IPS DF 19.7 (cell line): ENCODE data around the gene METTL16.
"Not testable (repeated sequence)": the region's sequence is repeated elsewhere in the genome, so short reads cannot be mapped to it uniquely, and the experiment has no call there.

Experiments
- DNase-seq: peaks from one replicate; pipeline ENCODE4 v3.0.0-alpha.2; 2013; ENCODE audit warnings: low read depth, low spot score

The METTL16 gene

DNA sequence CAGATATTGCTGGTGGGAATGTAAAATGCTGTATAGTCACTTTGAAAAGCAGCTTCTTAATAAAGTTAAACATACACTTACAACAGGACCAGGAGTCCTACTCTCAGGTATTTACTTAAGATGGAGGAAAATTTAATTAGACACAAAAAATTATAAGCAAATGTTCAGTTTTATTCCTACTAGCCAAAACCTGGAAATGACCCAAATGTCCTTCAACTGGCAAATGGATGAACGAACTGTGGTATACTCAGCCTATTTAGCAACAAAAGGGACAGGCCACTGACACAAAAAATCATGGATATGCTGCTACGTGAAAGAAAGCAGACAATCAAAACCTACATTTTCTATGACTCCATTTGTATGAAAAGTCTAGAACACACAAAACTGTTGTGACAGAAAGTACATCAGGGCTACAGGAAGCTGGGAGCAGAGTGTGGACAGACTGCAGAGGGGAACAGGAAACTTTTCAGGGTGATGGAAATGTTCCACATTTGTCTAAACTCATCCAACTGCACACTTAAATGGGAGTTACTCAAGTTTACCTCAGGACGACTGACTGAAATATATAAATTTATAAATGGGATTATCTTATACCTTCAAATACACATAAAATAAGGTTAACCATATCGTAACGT lies 61.6 kb downstream of the METTL16 start:
- no peak for DNase-seq

DNA sequence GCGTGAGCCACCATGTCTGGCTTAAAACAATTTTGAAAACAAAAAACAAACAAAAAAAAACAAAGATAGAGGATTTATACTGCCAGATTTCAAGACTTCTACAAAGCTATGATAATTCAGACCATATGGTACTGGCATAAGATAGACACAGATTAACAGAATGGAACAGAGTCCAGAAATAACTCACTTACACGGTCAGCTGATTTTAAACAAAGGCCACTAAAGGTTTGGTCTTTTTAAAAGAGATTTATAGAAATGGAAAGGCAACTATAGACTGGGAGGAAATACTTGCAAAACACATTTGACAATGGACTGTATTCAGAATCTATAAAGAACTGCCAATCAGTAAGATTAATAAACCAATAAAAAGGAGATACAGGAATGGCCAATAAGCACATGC lies 62.2 kb downstream of the METTL16 start:
- no peak for DNase-seq

DNA sequence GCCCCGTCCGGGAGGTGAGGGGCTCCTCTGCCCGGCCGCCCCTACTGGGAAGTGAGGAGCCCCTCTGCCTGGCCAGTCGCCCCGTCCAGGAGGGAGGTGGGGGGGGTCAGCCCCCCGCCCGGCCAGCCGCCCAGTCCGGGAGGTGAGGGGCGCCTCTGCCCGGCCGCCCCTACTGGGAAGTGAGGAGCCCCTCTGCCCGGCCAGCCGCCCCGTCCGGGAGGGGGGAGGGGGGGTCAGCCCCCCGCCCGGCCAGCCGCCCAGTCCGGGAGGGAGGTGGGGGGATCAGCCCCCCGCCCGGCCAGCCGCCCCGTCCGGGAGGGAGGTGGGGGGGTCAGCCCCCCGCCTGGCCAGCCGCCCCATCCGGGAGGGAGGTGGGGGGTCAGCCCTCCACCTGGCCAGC lies 64.2 kb downstream of the METTL16 start:
- not testable (repeated sequence) for DNase-seq

DNA sequence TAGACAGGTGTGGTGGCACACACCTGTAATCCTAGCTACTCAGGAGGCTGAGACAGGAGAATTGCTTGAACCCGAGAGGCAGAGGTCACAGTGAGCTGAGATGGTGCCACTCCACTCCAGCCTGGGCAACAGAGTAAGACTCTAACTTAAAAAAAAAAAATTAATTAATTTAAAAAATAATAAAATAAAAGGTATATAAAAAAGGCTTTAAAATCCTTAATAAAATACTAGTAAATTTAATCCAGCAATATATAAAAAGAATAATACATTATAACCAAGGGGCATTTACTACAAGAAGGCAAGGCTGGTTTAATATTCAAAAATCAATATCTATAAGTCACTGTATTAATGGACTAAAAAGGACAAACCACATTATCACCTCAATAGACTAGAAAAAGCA lies 66.0 kb downstream of the METTL16 start:
- DNase-seq, result no peak

DNA sequence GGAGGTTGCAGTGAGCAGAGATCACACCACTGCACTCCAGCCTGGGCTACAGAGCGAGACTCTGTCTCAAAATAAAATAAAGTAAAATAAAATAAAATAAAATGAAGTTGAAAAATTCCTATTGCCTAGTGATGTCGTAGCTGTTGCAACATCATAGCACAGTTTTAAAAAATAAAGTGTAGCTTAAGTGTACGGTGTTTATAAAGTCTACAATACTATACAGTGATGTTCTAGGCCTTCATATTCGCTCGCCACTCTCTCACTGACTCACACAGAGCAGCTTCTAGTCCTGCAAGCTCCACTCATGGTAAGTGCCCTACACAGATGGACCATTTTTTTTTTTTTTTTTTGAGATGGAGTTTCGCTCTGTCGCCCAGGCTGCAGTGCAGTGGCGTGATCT lies 67.3 kb downstream of the METTL16 start:
- DNase-seq, result no peak

DNA sequence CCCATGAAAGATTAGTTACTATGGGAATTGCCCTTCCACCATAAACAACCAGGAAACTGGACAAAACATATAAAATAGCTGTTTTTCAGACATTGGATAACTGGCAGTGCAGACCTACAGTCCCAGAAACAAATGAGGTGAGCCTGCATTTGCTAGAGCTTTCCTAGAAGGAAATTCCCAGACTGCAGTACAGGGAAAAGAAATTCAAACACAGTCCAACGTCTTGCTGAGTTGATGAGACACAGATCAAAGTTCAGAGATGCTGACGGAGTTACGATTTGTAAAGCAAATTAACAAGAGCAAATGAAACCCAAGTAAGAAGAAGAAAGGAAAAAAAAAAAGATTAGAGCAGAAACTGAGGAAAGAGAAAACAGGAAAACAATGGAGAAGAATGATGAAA lies 69.5 kb downstream of the METTL16 start:
- DNase-seq, result no peak

DNA sequence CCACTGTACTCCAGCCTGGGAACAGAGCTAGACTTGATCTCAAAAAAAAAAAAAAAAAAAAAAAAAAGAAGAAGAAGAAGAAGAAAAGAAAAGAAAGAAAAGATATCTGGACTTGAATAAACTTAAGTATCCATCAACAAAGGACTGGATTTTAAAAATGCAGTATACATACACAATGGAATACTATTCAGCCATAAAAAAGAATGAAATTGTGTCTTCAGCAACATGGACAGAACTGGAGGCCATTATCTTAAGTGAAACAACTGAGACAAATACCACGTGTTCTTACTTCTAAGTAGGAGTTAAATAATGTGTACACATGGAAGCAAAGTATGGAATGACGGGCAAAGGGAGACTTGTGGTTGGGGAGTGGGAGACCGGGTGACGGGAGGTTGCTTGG lies 70.8 kb downstream of the METTL16 start:
- no peak for DNase-seq

DNA sequence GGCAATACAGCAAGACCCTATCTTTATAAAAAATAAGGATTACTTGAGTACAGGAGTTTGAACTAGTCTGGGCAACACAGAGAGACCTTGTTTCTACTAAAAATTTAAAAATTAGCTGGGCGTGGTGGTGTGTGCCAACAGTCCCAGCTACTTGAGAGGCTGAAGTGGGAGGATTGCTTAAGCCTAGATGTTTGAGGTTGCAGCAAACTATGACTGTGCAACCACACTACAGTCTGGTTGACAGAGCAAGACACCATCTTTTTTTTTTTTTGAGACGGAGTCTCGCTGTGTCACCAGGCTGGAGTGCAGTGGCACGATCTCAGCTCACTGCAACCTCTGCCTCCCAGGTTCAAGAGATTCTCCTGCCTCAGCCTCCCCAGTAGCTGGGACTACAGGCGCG lies 71.7 kb downstream of the METTL16 start:
- not testable (repeated sequence) for DNase-seq

DNA sequence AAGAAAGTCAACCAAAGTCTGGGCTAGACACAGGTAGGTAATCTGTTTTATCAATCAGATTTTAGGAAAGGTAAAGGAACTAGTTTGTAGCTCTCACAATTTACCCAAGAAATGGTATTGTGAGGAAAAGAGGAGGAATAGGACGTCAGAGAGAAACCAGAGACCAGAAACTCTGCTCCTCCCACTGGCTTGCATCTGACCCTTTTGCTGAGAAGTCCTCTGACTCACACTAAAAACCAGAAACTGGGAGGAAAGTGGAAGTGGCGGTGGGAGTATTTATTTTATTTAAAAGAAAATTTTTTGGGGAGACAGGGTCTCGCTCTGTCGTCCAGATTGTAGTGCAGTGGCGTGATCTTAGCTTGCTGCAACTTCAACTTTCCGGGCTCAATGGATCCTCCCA lies 72.9 kb downstream of the METTL16 start:
- no peak for DNase-seq

DNA sequence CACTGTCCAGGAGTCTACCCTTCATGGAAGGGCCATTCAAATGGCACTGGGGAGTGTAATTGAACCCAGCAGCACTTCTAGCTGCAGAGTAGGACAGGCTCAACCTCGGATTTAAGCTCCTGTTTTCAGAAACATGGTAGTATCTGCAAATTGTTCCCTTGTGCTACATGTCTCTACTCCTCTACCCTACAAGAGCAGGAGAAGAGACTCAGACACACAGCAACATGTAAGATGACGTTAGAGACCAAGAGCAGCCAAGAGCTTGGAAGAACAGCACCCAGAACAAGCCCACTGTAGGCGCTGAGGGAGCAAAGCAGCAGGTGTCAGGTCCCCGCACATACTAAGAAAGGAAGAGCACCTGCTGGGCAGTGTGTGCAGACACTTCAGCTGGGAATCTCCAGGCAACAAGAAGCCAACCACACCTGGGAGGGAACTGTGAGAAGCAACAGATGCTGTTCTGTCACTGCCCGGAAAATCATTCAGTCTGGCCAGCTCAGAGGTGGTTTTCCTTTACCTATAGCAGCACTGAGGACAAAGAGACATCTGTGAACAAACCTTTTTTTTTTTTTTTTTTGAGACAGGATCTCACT lies 75.3 kb downstream of the METTL16 start:
- DNase-seq, result no peak

DNA sequence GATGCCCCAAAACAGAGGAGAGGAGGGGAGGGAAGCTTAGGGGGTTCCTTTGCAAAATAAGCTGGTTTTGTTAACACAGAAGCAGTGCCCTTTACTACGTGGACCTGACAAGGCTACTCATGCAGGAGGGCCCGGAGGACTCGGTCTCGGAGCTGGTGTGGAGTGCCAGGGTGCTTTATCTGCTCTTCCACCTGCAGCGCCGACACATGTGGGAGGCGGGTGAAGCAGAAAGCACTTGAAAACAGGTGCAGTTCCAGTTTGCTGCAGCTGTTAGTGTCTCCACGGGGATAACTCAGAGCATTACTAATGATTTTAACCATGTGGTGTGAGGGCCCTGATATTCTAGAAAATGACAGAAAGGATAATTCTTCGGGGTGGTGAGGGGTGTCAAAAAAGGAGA lies 75.8 kb downstream of the METTL16 start:
- DNase-seq, result no peak

DNA sequence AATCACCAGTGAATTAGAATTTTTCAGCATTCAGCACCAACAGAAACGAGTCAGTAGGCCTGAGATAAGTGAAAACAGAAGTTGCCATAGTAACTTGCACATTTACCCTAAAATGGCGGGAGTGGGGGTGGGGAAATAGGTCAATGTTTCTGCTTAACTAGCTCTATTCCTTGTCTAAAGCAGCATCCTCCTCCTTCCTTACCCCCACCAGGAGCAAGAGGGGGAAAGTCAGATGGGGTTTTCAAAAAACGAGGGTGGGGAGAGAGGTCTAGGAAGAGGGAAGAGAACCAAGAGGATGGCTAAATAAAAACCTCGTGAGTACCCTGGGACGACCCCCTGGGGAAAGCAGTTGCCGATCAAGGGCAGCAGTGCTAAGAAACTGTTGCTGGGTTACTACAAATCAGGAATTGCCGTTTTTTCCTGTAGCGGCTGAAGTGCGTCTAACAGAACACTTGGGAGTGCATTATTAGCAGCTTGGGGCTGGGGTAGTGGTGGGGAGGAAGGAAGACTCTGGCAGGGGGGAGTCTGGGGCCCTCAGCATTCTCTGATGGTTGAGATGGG lies 76.4 kb downstream of the METTL16 start:
- no peak for DNase-seq

DNA sequence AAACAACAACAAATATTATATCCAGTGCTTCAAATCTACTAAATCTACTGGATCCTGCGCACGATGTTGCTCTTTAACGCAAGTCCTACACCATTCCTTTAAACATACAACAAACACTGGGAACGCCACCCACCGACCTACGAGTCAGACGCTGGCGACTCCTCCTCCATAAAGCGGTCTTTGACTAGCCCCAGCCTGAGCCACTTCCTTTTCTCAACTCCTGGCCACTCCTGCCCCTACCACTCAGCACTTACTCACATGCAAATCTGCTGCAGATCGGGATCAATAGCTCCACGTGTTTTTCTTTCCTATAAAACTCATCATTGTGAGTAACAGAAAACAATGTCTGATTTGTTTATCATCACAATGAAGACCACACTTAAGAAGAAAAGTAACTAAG lies 78.0 kb downstream of the METTL16 start:
- no peak for DNase-seq

DNA sequence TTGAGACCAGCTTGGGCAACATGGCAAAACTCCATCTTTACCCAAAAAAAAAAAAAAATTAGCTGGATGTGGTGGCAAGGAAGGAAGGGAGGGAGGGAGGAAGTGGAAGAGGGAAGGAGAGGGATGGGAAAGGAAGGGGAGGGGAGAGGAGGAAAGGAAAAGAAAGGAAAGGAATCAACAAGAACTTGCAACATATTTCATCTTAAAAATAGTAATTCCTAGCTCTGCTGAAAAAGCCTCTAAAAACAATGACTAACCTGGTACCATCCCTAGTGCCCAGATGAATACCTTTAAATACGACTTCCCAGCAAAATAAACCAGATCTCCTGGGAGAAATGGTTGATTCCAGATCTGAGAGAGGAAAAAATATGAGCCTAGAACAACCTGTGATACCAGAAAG lies 83.8 kb downstream of the METTL16 start:
- DNase-seq, result no peak

DNA sequence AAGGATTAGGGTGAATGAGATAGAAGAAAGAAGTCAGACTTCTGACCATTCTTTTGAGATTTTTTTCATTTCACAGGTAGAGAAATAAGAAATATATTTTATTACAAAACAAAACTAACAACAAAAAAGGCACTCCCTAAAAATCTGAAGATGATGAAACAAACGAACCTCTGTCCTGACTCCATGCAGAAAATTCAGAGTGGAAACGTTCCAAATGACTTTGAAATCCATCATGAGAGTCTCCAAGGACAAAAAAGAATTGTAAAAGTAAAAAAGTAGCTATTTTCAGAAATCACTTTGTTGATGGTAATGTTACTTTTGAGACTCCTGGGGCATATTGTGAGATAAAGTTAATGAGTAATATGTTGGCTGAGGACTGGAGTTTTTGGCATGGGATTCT lies 84.5 kb downstream of the METTL16 start:
- no peak for DNase-seq

DNA sequence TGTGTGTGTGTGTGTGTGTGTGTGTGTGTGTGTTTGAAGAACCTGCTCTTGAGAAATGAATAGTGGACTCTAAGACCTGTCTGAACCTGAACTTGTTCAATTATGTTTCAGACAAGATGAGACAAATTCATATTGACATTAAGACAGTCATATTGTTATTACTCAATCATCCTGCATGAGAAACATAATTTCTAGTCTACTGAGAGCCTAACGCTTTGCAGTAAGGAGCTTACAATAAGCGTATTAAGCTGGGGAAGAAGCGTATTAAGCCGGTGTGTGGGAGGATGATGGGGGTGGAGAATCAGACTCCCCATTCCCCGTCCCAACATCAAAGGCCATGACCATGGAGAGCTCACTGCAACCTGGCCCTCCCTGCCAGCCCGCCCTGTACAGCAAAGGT lies 88.4 kb downstream of the METTL16 start:
- DNase-seq, result no peak

DNA sequence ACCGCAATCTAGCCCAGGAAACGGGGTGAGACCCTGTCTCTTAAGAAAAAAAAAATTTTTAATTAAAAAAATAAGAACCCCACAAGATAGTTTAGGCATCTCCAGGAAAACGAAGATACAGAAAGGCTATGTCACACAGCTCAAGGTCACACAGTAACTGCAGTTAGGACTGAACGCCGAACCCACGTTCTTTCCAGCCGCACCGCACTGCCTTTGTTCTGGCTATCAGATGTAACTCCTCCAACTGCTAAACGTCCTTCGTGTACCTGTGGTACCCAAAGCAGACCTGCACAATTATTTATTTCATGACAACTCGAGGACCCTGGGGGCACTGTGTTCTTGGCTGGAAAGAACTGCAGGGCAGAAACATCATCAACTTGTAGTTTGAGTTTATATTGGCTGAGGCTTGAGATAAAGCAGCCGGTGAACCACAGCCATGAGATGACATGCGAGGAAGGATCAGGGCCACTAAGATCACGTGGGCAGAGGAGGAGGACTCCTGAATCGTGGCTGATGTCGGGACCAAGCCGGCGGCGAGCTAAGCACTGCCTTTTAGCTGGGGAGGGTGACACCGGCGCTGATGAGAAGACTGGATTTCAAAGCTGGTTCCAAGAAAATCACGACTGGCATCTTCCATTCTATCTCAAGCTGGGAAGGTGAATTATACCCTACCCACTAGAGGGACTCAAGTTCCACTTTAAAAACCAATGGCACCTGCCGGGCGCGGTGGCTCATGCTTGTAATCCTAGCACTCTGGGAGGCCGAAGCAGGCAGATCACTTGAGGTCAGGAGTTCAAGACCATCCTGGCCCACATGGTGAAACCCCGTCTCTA lies 90.2 kb downstream of the METTL16 start:
- no peak for DNase-seq

DNA sequence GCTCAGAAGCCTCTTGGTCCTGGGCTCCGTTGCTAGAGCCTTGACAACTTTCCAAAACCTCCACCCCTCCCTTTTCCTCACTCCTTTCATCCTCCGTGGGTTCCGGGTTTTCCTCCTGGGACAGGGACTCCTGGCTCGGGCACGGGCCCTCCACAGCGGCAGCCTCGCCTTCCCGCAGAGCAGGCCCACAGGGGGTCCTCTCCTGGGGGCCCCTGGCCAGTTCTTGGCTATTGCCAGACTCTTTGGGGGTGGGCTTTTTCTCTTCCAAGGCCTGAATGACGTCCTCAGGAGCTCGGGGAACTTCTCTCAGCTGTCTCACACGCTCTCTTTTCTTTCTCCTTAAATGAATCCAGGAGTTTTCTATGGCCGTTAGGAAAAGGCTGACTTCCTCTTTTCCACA lies 91.5 kb downstream of the METTL16 start:
- no peak for DNase-seq

DNA sequence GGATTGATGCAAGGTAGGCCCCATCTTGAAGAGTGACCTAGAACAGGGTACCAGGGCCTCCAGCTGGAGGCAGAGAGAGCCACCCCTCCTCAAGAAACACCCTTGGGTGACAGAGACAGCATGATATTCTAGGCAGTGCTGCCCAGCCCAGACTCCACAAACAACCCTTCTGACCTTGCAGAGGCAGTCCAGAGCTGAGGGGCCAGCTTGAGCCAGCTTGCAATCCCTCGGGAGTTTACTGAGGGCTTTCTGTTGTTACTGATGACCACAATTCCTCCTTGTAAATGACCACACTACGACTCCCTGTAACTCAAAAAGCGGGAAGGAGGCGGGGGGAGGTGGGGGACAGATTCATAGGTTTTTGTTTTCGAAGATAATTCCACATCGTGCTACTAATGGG lies 92.2 kb downstream of the METTL16 start:
- DNase-seq, result no peak

DNA sequence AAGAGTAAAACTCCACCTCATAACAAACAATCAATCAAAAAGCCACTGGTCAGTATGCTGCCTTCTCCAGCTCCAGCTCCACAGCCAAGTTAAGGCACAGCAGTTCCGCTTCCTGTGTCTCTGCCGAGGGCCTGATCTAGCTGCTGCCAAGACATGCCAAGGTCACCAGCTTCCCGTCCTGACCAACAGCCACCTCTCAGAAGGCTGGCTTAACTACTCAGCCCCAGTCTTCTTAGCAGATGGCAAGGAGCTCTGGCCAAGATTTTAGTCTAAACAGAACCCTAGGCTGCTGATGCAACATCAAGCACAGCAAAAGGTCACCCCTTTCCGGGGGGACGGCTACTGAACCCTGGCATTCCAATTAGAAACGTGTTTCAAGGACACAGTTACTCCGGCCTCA lies 93.1 kb downstream of the METTL16 start:
- DNase-seq, result no peak

DNA sequence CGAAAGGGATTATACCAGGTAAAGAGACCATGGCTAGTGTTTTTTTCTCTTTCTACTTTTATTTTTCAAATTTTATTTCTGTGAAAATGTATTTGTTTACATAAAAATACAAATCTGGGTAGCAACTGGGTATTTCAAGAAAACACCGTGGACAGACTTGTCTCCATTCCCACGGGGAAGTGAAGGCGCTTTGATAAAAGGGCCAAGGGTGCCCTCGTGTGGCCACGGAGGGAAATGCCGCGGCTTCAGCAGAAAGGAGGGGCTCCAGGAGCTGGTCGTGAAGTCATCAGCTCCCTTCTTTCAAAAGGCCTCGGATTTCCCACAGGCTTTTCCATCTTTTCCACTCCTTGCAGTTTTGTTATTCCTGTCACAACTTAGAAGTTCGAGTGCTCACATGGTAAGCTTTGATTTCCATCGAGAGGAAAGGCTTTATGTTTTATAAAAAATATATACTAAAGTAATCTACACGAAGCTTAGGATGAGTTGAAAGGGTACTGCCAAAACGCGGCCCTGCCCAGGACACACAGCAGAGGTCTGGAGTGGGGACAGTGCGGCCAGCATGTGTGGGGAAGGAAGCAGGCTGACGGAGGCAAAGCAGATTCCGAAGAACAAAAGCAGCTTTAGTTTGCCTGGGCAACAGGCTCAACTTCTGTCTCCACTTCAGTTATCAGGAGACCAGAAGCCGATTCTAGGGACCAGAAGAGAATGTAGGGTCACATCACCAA lies 95.5 kb downstream of the METTL16 start:
- DNase-seq, result no peak

DNA sequence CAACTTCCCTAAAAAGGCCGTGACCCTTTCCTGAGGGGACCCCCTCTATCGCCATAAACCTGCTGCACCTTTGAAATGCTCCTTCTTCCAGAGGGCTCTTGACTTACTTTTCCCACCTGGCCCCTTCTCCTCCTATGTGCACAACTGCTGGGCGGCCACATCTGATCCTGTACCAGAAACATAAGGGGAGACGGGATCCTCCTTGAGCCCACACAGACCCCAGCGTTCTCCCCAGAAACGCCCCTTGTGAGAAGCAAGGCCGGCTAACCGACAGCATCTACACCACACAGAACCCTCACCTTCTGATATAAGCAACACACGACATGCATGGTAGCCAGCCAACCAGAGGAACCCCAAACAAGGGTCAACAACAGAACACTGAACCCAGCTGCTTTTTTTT lies 96.6 kb downstream of the METTL16 start:
- DNase-seq, result no peak
